Stimulated activated CD8-positive, alpha-beta memory T cell treated with anti-CD3 and anti-CD28 coated beads, Interleukin-7, amount 100 ng/mL, for 4 hours (primary cell): Measurements from ENCODE around the gene YARS1.

Source experiments
- DNase-seq, 2 donors: peaks; one replicate each; pipeline ENCODE4 v3.0.0-alpha.2; 2020; ENCODE audit warnings: low read depth in 2 of 2

YARS1 gene

GRCh38 chr1:32746130-32746529, 71.0 kb downstream of the YARS1 start:
- DNase-seq: no peak

DNA sequence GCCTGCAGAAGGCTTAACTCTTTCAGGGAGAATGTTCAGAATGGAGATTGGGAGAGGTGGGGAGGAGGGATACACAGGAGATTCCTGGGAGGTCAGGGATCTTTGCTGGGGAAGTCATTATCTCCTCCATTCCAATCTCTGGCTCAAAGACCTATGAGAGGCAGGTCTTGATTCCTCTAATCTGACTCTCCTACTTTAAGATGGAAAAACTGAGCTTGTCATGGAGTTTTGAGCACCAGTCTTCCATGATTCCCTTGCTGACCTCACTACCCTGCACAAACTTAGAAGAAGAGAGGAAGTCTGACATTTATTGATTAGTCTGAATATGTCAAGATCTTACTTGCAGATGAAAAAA, 73.1 kb downstream of the YARS1 start:
- no peak for DNase-seq

- no peak for DNase-seq
Measured at GRCh38 chr1:32743380-32744070, 73.6 kb downstream of the YARS1 start.

- no peak for DNase-seq
Measured at GRCh38 chr1:32742956-32743355, 74.2 kb downstream of the YARS1 start.

- DNase-seq: no peak
Measured at GRCh38 chr1:32742199-32742947, 74.8 kb downstream of the YARS1 start.

GRCh38 chr1:32741413-32742198, 75.6 kb downstream of the YARS1 start:
- DNase-seq: no peak

DNA sequence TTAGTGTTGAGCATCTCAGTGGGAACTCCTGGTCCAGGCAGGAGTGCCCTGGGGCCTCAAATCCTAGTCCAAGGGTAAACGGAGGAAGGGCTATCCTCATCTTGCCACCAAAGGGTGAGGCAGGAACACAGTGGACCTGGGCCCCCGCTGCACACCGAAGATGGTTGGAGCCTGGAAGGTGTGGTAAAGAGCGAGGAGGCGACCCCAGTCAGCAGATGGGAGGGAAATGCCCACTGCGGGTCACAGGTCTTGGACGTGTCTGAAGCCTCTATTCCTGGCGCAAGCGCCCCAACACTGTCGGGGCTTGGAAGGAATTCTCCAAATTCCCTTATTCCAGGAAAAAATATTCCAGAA, 76.1 kb downstream of the YARS1 start:
- DNase-seq: no peak

GRCh38 chr1:32736812-32737791, 80.1 kb downstream of the YARS1 start:
- DNase-seq: no peak

GRCh38 chr1:32733582-32734321, 83.4 kb downstream of the YARS1 start:
- no peak for DNase-seq

DNA sequence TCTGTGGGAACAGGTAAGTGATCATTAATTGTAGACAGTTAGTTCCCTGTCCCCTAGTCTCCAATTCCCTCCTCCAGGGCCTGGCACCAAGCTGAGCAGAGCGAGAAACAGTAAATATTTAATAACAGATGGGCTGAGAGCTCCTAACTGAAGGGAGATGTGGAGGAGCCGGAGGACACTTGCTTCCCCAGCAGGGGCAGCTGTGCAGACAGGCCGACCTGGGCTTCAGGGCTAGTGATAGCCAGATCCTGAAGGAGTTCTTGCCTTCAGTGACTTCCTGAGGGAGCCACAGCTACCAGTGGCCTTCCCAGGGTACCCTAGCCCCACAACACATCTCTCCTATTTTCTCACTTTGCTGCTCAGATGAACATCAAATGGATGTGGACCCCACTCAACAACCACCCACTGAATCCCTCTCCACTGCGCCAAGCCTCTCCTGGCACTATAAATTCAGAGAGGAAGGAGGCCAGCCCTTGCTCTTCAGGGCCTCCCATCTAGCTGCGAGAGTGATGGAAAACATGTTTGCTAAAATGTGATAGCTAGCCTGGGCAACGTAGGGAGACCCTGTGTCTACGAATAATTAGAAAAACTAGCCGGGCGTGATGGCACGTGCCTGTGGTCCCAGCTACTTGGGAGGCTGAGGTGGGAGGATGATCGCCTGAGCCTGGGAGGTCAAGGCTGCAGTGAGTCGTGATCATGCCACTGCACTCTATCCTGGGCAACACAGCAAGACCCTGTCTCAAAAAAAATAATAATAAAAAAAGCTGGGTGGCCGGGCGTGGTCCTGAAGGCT, 87.7 kb downstream of the YARS1 start:
- DNase-seq: no peak

GRCh38 chr1:32728413-32729077, 88.6 kb downstream of the YARS1 start:
- DNase-seq: no peak

- no peak for DNase-seq
Measured at GRCh38 chr1:32727876-32728275, 89.3 kb downstream of the YARS1 start.

GRCh38 chr1:32725615-32725982, 91.6 kb downstream of the YARS1 start:
- DNase-seq: no peak
